Activated T-cell treated with anti-CD3 and anti-CD28 coated beads, Interleukin-2, amount 50 U/mL, for 48 hours (primary cell): ENCODE data around the gene TMEM89.

Experiments
- DNase-seq, 2 experiments: peaks; one replicate each; pipeline ENCODE4 v3.0.0-alpha.2; 2020

TMEM89 gene

DNA sequence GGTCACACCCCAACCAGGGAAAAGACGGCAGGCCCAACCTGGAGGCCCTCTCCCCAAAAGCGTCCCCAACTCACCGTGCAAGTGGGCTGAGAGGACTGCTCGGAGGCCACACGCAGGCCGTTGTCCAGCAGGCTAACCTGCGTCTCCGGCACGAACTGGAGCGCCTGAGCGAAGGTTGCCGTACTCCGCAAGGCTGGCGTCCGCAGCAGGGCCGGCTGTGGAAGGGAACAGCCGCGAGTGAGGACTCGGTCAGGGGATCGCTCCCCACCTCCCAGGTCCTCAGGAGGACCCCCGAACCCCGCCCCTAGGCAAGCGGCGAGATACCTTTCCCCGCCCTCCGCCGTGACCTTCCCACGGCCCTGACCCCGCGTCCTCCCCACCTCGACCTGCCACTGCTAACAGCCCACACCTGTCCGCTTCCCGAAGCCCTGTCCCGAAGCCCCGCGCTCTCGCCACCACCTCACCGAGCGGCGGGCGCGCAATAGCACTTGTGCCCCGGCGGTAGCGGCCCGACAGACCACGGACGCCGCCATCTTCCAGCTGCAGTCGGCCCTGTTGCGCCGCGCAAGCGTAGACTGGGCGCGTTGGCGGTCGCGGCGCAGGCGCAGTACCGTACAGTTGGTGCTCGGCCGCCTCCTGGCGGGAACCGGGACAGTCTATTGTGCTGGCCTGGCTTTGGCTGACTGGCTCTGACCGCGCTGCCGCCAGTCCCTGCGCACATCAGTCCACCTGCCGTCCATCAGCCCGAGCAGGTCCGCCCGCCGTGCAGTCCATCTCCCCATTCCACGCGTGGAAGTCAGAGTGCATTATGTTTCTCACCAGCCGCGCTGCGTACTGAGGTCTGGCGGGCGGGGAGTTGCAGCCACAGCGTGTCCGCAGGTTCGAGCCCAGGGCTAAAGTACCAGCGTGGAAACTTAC, 12.2 kb downstream of the TMEM89 start, which contains the start of gene UQCRC1:
TSS of gene UQCRC1 (minus strand) at position 559 of the 918 bp plus-strand sequence. CDS start at position 533, 26 bp downstream.
- DNase-seq = peak; percentile 94 to 96

DNA sequence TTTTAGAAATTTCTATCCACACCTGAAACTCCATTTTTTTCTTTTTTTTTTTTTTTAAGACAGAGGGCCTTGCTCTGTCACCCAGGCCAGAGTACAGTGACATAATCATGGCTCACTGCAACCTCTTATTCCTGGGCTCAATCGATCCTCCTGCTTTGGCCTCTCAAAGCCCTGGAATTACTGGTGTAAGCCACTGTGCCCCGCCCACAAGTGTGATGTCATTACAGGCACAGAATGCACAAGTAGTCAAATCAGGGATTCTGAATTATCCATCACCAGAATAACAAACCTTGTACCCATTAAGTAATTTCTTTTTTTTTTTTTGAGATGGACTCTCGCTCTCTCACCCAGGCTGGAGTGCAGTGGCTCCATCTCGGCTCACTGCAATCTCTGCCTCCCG, 14.1 kb downstream of the TMEM89 start:
- peak; percentile 41 to 42 for DNase-seq

GRCh38 chr3:48601622-48601994, 20.0 kb downstream of the TMEM89 start:
- no peak for DNase-seq

DNA sequence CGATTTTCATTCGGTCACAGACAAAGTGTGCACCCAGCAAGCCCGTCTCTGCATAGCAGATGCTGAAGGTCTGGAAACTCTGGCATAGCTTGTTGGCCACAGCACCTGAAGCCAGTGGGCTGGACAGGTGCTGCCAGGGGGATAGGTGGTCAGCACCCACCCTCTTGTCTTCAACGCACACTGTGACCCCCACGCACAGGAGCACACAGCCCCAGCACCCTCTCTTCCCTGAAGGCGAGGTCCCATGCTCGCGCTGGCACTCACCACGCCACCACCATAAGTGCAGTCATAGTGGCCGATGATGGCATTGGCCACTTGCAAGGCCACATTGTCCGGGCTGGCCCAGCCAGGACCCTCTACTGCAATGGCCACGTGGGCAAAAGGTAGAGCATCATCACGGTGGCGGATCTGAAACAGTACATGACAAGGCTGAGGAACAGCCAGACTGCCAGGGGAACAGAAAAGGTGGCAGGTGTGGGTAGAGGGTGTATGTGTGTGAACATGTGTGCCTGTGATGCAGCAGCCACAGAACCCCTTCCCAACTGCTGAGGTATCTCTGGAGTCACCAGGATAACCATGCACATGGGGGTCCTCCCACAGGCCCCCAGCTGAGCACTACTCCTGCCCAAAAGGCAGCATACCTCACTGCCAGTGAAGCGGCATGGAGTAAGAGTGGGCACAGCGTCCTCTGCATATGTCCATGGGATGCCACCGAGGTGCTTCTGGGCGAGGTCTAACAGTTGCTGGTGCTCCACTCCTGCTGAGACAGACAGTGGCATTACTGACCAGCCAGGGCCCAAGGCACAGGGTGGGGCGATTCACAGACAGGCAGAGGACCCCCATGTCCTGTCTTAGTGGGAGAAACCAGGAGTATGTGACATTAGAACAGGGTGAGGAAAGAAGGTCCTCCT, 20.6 kb downstream of the TMEM89 start:
- DNase-seq = no peak

- no peak for DNase-seq
Observed at GRCh38 chr3:48599509-48600285, 21.9 kb downstream of the TMEM89 start.

- DNase-seq = no peak
Observed at GRCh38 chr3:48599077-48599501, 22.5 kb downstream of the TMEM89 start.

DNA sequence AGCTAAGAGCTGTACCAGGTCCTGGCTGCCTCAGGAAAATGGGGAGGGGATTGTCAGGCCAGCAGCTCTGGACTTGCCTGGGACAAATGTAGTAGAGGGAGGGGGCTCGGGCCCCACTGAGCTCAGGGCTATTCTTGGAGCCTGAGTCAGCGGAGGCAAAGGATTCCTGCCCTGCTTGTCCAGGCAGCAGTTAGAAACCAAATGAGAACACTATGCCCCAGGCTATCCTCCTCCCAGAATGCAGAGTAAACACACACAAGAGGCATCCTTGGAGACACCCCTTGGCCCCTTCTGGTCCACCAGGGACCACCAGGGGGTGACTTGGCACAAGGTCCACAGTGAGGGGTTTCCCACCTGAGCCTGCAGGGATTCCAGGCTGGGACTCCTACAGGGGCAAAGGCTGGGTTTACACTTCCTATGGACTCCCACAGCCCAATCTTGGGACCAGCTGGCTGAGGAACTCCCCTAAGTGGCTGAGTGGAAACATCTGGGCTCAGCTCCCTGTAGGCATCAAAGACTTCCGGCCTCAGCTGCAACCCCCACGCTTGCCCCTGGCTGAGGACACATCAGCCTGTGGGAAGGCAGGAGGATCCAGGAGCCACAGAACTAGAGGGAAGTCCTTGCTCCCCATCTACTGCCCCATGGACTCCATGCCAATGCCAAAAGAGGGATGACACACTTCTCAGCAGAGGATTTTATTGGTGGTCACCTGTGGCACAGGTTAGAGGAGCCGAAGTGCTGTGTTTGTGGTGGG, 23.1 kb downstream of the TMEM89 start:
- no peak for DNase-seq

GRCh38 chr3:48597408-48597800, 24.2 kb downstream of the TMEM89 start:
- no peak for DNase-seq

GRCh38 chr3:48596676-48597407, 24.7 kb downstream of the TMEM89 start:
- no peak for DNase-seq

DNA sequence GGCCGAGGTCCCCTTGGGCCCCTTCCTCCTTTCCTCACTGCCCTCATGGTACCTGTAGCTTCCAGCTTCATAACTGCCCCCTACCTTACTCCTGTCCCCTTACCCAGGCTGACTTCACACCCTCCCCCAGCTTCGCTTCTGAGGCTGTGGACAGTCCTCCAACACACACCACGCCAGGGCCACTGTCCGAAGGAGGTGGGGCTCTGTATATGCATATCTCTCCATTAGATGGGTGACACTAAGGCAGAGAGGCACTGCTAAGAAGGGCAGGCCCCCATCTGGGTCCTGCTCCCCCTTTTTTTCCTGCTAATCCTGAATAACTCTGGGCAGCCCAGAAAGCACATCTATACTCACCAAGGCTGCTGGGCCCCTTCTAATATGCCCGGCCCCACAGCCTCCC, 25.4 kb downstream of the TMEM89 start:
- no peak for DNase-seq

- peak; percentile 36 for DNase-seq
Observed at GRCh38 chr3:48595526-48596121, 25.9 kb downstream of the TMEM89 start.

- DNase-seq = no peak
Observed at GRCh38 chr3:48595075-48595525, 26.5 kb downstream of the TMEM89 start, which contains the start of gene COL7A1. COL7A1 (minus strand) TSS chr3:48595329; CDS start chr3:48595159, 170 bp downstream.

GRCh38 chr3:48594417-48595049, 27.0 kb downstream of the TMEM89 start:
- DNase-seq = no peak

DNA sequence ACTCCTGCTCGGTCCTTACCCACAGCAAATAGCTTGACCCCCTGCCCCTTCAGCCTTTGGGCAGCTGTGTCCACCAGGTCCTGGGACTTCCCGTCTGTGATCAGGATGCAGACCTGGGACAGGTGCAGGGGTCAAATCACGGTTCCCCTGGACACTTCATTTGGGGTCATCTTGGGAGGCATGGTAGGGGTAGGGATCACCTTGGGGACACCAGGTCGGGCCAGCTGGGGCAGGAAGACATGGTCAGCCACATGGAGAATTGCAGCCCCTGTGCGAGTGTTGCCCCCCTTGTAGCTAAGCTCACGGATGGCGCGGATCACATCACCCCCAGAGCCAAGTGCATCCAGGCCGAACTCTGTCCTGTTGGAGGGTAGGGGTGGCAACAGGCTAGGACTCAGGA, 28.2 kb downstream of the TMEM89 start:
- DNase-seq = no peak

DNA sequence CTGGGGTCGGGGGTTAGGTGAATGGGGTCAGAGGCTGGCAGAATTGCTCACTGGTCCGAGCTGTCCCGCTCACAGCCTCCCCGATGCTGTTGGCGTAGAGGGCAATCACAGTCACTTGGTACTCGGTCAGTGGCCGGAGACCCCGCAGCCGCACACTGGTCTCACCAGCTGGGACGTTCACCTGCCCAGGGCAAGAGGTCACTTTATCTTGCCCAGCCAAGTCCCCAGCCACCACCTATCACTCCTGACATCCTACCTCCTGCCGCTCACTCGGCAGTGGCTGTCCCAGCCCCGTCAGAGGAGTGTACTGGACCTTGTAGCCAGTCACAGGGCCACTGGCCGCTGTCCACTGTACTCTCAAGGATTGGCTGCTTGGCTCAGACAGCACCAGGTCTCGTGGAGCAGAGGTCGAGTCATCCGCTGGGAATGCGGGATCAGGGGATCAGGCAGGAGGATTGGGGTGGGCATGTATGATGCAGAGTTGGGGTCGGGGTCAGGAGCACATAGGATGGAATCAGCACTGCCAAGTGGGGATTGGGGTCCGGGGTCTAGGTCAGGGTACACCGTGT, 29.0 kb downstream of the TMEM89 start:
- DNase-seq = no peak

DNA sequence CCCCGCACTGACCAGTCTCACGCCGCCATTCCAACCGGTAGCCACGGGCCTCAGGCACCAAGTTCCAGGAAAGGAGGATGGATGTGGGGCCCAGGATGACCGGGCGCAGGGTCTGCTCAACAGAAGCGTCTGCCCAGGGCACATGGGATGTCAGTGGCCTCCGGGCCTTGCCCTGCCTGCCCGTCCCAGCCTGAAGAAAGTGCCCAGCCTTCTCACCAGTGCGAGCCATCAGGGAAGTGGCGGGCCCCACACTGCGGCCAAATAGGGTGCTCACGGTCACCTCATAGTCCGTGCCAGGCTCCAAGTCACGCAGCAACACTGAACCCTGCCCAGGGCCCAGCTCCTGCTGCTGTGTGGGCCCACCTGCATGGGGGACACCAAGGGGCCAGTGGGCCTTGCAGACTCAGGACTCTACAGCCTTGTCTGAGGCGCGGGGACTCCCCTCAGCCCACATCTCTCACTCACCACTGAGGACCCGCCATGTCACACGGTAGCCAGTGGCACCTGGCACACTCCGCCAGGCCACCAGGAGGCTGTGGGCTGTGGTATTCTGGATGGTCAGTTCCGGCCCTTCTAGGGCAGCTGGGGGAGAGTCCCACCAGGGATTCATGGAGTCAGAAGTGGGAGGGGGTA, 29.6 kb downstream of the TMEM89 start:
- no peak for DNase-seq

- no peak for DNase-seq
Observed at GRCh38 chr3:48591436-48591835, 30.1 kb downstream of the TMEM89 start.

DNA sequence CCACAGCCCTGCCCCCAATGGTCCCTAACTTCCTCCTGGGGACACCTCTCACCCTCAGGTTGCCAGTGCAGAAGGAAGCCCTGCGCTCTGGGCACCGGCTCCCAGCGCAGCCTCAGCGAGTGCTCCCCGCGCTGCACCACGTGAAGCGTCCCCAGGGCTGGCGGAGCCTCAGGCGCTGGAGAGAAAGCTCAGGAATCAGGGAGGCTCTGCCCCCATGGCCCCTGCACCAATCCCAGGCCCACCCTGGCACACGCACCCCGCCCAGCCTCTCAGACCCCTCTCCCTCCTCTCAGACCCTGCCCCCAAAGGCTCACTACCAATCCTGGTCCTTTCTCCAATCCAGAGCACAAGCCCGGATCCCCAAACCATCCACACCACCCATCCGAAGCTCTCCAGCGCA, 33.3 kb downstream of the TMEM89 start:
- DNase-seq = no peak

- DNase-seq = no peak
Observed at GRCh38 chr3:48587686-48588085, 33.9 kb downstream of the TMEM89 start.
